ENCODE results near the gene PEX14. TPM values are rescaled to one million over a fixed set of nuclear protein-coding genes. Genes with fewer than 3 reads are reported as not detected.

PEX14 gene
- total RNA-seq, result 10 to 100 TPM; 10.0 to 20.2 (median 12.6) TPM

GRCh38 chr1:10474613-10475507 lies at the start of gene PEX14:
PEX14 (plus strand) TSS chr1:10474950; CDS start chr1:10474967, 17 bp downstream.
- TF ChIP-seq CTCF (IDR thresholded peaks at IDR 0.05; ENCODE audit: low read depth), result no peak

- no peak for TF ChIP-seq CTCF (IDR thresholded peaks at IDR 0.05; ENCODE audit: low read depth)
Observed at GRCh38 chr1:10428984-10429383, 45.8 kb upstream of the PEX14 start.

GRCh38 chr1:10429868-10430215 lies 44.9 kb upstream of the PEX14 start:
- no peak for TF ChIP-seq CTCF (IDR thresholded peaks at IDR 0.05; ENCODE audit: low read depth)

GRCh38 chr1:10430216-10431069 lies 44.3 kb upstream of the PEX14 start, which contains the start of gene CENPS:
CENPS (plus strand) TSS chr1:10430433; CDS start chr1:10430518, 85 bp downstream.
- no peak for TF ChIP-seq CTCF (IDR thresholded peaks at IDR 0.05; ENCODE audit: low read depth)

- no peak for TF ChIP-seq CTCF (IDR thresholded peaks at IDR 0.05; ENCODE audit: low read depth)
Observed at GRCh38 chr1:10431070-10431730, 43.5 kb upstream of the PEX14 start.

- TF ChIP-seq CTCF (IDR thresholded peaks at IDR 0.05; ENCODE audit: low read depth), result no peak
Observed at GRCh38 chr1:10432910-10433700, 41.6 kb upstream of the PEX14 start.
